ENCODE data around the gene PTPRN.

DNA sequence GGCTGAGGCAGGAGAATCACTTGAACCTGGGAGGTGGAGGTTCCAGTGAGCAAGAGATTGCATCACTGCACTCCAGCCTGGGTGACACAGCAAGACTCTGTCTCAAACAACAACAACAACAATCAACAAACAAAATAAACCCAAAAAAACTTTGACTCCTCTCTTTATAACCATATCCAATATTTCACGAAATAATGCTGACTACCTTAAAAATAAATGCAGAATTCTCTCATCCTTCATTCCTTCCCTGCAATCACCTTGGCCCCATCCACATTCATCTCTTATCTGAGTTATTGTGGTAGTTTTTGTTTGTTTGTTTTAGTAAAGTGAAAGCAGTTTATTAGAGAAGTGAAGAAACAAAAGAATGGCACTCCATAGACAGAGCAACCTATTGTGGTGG lies 3.2 kb downstream of the PTPRN start:
- TF ChIP-seq, protein P1, sequence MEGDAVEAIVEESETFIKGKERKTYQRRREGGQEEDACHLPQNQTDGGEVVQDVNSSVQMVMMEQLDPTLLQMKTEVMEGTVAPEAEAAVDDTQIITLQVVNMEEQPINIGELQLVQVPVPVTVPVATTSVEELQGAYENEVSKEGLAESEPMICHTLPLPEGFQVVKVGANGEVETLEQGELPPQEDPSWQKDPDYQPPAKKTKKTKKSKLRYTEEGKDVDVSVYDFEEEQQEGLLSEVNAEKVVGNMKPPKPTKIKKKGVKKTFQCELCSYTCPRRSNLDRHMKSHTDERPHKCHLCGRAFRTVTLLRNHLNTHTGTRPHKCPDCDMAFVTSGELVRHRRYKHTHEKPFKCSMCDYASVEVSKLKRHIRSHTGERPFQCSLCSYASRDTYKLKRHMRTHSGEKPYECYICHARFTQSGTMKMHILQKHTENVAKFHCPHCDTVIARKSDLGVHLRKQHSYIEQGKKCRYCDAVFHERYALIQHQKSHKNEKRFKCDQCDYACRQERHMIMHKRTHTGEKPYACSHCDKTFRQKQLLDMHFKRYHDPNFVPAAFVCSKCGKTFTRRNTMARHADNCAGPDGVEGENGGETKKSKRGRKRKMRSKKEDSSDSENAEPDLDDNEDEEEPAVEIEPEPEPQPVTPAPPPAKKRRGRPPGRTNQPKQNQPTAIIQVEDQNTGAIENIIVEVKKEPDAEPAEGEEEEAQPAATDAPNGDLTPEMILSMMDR (conservative IDR thresholded peaks at IDR 0.05), result no peak
- no peak for TF ChIP-seq EZH2 (IDR thresholded peaks at IDR 0.05; ENCODE audit: low read depth)
